GM18498 (cell line): Measurements from ENCODE around the gene YEATS2.

Experiments
- ATAC-seq: cut with Tn5 transposase; IDR thresholded peaks from one replicate; pipeline ENCODE4 v1.9.1; 2021; ENCODE audit warnings: mild to moderate bottlenecking, moderate library complexity; ENCODE audit not compliant: unreplicated experiment

YEATS2 gene

GRCh38 chr3:183828538-183828870, 130.9 kb downstream of the YEATS2 start:
- ATAC-seq, result no peak

GRCh38 chr3:183829466-183829865, 131.9 kb downstream of the YEATS2 start:
- ATAC-seq, result no peak

- ATAC-seq, result no peak
Observed at GRCh38 chr3:183830187-183830586, 132.6 kb downstream of the YEATS2 start.

- no peak for ATAC-seq
Observed at GRCh38 chr3:183833516-183833915, 135.9 kb downstream of the YEATS2 start.

GRCh38 chr3:183837390-183837789, 139.8 kb downstream of the YEATS2 start:
- no peak for ATAC-seq

GRCh38 chr3:183837894-183838293, 140.3 kb downstream of the YEATS2 start:
- ATAC-seq, result no peak

- ATAC-seq, result no peak
Observed at GRCh38 chr3:183839751-183840150, 142.2 kb downstream of the YEATS2 start.

GRCh38 chr3:183844606-183845005, 147.0 kb downstream of the YEATS2 start:
- ATAC-seq, result no peak

- no peak for ATAC-seq
Observed at GRCh38 chr3:183845090-183845489, 147.5 kb downstream of the YEATS2 start.

- no peak for ATAC-seq
Observed at GRCh38 chr3:183845608-183846288, 148.2 kb downstream of the YEATS2 start.

GRCh38 chr3:183854318-183855035, 156.9 kb downstream of the YEATS2 start:
- no peak for ATAC-seq

- no peak for ATAC-seq
Observed at GRCh38 chr3:183857863-183858262, 160.3 kb downstream of the YEATS2 start.
